K562 (cell line): Measurements from ENCODE around the gene H2BK1. TPM values are rescaled to one million over a fixed set of nuclear protein-coding genes. Genes with fewer than 3 reads are reported as not detected.

Experiments used
- ARID3A ChIP-seq: IDR thresholded peaks from 2 replicates; pipeline ENCODE4 v1.6.1; 2012; ENCODE audit warnings: low read depth, low read length, improper control_type of control experiment, borderline replicate concordance
- ARID4B ChIP-seq: sonication (generic); formaldehyde crosslinking; IDR thresholded peaks from 2 replicates; pipeline ENCODE4 v1.8.0; 2022; ENCODE audit warnings: mild to moderate bottlenecking, missing genetic modification reagents
- ETV5 ChIP-seq: sonication (generic); formaldehyde crosslinking; IDR thresholded peaks from 2 replicates; pipeline ENCODE4 v1.4.0; 2020; ENCODE audit warnings: low read depth, mild to moderate bottlenecking, missing genetic modification reagents
- FOS ChIP-seq: IDR thresholded peaks from 3 replicates; pipeline ENCODE4 v1.6.1; 2011; ENCODE audit not compliant: insufficient read length; ENCODE audit errors: extremely low read depth
- HMG20A ChIP-seq: fragments of 450-650 bp; formaldehyde crosslinking; conservative IDR thresholded peaks from 2 replicates; pipeline ENCODE4 v1.4.0; 2020; ENCODE audit warnings: mild to moderate bottlenecking, mixed read lengths
- KDM1A ChIP-seq, 2 experiments: fragments of 450-650 bp; IDR thresholded peaks; 2 replicates each; pipeline ENCODE4 v1.6.1; 2016; ENCODE audit warnings: mild to moderate bottlenecking in 2 of 2
- KLF16 ChIP-seq: IDR thresholded peaks from 2 replicates; pipeline ENCODE4 v1.6.1; 2016; ENCODE audit warnings: antibody characterized with exemption
- RBFOX2 ChIP-seq: fragments of 200-400 bp; formaldehyde crosslinking; IDR thresholded peaks from 2 replicates; pipeline ENCODE4 v1.6.1; 2017; ENCODE audit warnings: low read depth, mild to moderate bottlenecking, low read length, moderate library complexity
- THAP7 ChIP-seq: fragments of 250-450 bp; sonication (Bioruptor Pico); IDR thresholded peaks from 2 replicates; pipeline ENCODE4 v1.5.0; 2021
- UBTF ChIP-seq, 2 experiments: IDR thresholded peaks; 2 replicates each; pipeline ENCODE4 v1.6.1; 2012; ENCODE audit warnings: improper control_type of control experiment in 2 of 2, low read depth in 2 of 2, low read length in 2 of 2, borderline replicate concordance in 1 of 2
- ZBTB1 ChIP-seq: sonication (generic); formaldehyde crosslinking; IDR thresholded peaks from 2 replicates; pipeline ENCODE4 v1.8.1; 2023; ENCODE audit warnings: missing genetic modification reagents, low read depth, mild to moderate bottlenecking, borderline replicate concordance
- polyA plus RNA-seq, 8 experiments: library from polyadenylated mRNA; depleted of rRNA in 4 of 8; stranded (reverse) in 5 of 8; unstranded in 3 of 8; fragments of >200 nt; fragmentation: Nextera tagmentation in 2 of 8; fragmentation: Illumina TruSeq in 1 of 8; extraction: Ambion mirVana in 2 of 8; extraction: Trizol in 1 of 8; gene quantifications; 2 replicates each; pipeline versions ENCODE4 v1.2.1 to v1.2.3, GENCODE V29; 2011 to 2014; ENCODE audit warnings: inconsistent platforms in 1 of 8, missing spikeins in 1 of 8
- total RNA-seq, 7 experiments: library from RNA; depleted of rRNA in 6 of 7; stranded (reverse); fragments of >200 nt in 6 of 7; fragmentation: Illumina TruSeq in 2 of 7; extraction: Trizol in 2 of 7; gene quantifications; 2 replicates each; pipeline versions ENCODE4 v1.2.1 to v1.2.3, GENCODE V29; 2011 to 2021; ENCODE audit warnings: low replicate concordance in 1 of 7

The H2BK1 gene
- total and polyA plus RNA-seq, 9 of the 15 experiments (the other 6 are each of a cell fraction or from before 2014, with no cell fraction given) = not detected

GRCh38 chr7:151172273-151173141, 37.8 kb downstream of the H2BK1 start (continued):
- TF ChIP-seq ARID4B (no peak), KDM1A (IDR thresholded peaks at IDR 0.05) (peak in 1 of 2 experiments; percentile 51; a peak in 2 of 4 replicates), HMG20A (CRISPR knock-in tag) (no peak), ETV5 (peak; percentile 70), UBTF (IDR thresholded peaks at IDR 0.05; ENCODE audit: borderline replicate concordance in 1 of 2, low read depth in 2 of 2, low read length in 2 of 2) (0 out of 4 replicates have a peak, but pooled peaks of 1 of the 2 experiments have one; percentile 29), ZBTB1 (CRISPR knock-in tag) (0 out of 2 replicates have a peak, but pooled peaks have one; percentile 35), ARID3A (0 out of 2 replicates have a peak, but pooled peaks have one; percentile 42), KLF16 (peak; percentile 90), THAP7 (CRISPR knock-in tag) (no peak), FOS (no peak), RBFOX2 (peak; percentile 49)
- TF ChIP-seq, all 486 proteins: peak for 127
